Activated T-helper 1 cell treated with anti-CD3 and anti-CD28 coated beads, Interleukin-2, amount 50 U/mL, for 16 hours (primary cell): ENCODE data around the gene CUL5.
"Not testable (repeated sequence)": the region's sequence is repeated elsewhere in the genome, so short reads cannot be mapped to it uniquely, and the experiment has no call there.

Experiments
- DNase-seq, 2 donors: peaks; one replicate each; pipeline ENCODE4 v3.0.0-alpha.2; 2020; ENCODE audit warnings: low read depth in 1 of 2, low spot score in 1 of 2

The CUL5 gene

GRCh38 chr11:108019870-108020540, 11.3 kb downstream of the CUL5 start:
- DNase-seq, result no peak

GRCh38 chr11:108025387-108026080, 16.8 kb downstream of the CUL5 start:
- no peak for DNase-seq

- DNase-seq, result no peak
Observed at GRCh38 chr11:108027057-108027456, 18.4 kb downstream of the CUL5 start.

- DNase-seq, result not testable (repeated sequence)
Observed at GRCh38 chr11:108028822-108029441, 20.2 kb downstream of the CUL5 start.

GRCh38 chr11:108031604-108032003, 22.9 kb downstream of the CUL5 start:
- not testable (repeated sequence) for DNase-seq

GRCh38 chr11:108032800-108033199, 24.1 kb downstream of the CUL5 start:
- DNase-seq, result no peak

- no peak for DNase-seq
Observed at GRCh38 chr11:108034034-108034433, 25.3 kb downstream of the CUL5 start.

- DNase-seq, result no peak
Observed at GRCh38 chr11:108034952-108035351, 26.3 kb downstream of the CUL5 start.

- DNase-seq, result no peak
Observed at GRCh38 chr11:108035690-108036089, 27.0 kb downstream of the CUL5 start.

GRCh38 chr11:108037211-108037610, 28.5 kb downstream of the CUL5 start:
- DNase-seq, result no peak

- no peak for DNase-seq
Observed at GRCh38 chr11:108037636-108038035, 28.9 kb downstream of the CUL5 start.

GRCh38 chr11:108048269-108048668, 39.6 kb downstream of the CUL5 start:
- DNase-seq, result no peak

GRCh38 chr11:108062336-108062735, 53.6 kb downstream of the CUL5 start:
- no peak for DNase-seq

GRCh38 chr11:108063410-108063809, 54.7 kb downstream of the CUL5 start:
- no peak for DNase-seq

- no peak for DNase-seq
Observed at GRCh38 chr11:108069947-108070346, 61.2 kb downstream of the CUL5 start.

- no peak for DNase-seq
Observed at GRCh38 chr11:108084811-108085210, 76.1 kb downstream of the CUL5 start.

- no peak for DNase-seq
Observed at GRCh38 chr11:108085672-108086071, 77.0 kb downstream of the CUL5 start.

- DNase-seq, result no peak
Observed at GRCh38 chr11:108092134-108092533, 83.4 kb downstream of the CUL5 start.

GRCh38 chr11:108093128-108093904, 84.6 kb downstream of the CUL5 start:
- DNase-seq, result no peak

GRCh38 chr11:108097179-108097578, 88.5 kb downstream of the CUL5 start:
- no peak for DNase-seq

- DNase-seq, result no peak
Observed at GRCh38 chr11:108101090-108101775, 92.5 kb downstream of the CUL5 start.
